Erythroblast (primary cell): ENCODE data around the gene MPPED2.

ENCODE experiments used
- GATA1 ChIP-seq: IDR thresholded peaks from 2 replicates; pipeline ENCODE4 v1.6.1; 2011; ENCODE audit warnings: low read depth, mild to moderate bottlenecking, control low read depth, low read length, moderate library complexity
- POLR2A ChIP-seq: IDR thresholded peaks from 2 replicates; pipeline ENCODE4 v1.6.1; 2011; ENCODE audit warnings: mild to moderate bottlenecking, low read length

DNA sequence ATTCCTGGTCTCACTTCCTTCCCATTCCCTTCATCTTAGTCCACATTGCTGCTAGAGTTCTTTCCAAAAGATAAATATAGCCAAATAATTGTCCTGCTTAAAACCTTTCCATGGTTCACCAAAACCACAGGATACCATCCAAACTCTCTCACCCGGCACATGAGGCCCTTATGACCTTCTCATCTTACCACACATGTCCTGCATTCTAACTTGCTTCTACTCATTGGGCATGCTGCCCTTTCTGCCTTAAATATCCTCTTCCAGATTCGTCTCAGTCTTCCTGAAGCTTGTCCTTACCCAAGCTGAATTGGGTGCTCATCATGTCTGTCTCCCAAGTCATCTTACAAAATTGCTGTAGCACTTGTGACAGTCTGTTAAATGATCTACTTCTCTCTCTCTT lies 114.9 kb downstream of the MPPED2 start:
- TF ChIP-seq POLR2A (no peak), GATA1 (no peak)
